HepG2 (cell line): ENCODE data around the gene ANKRD12. TPM values are rescaled to one million over a fixed set of nuclear protein-coding genes. Genes with fewer than 3 reads are reported as not detected.
A peak's percentile ranks its signal among the peaks of the same experiment; 100 is the strongest.

Experiments used
- IKZF1 ChIP-seq: fragments of 450-650 bp; IDR thresholded peaks from 2 replicates; pipeline ENCODE4 v1.7.1; 2016
- MYPOP ChIP-seq: sonication (generic); formaldehyde crosslinking; IDR thresholded peaks from 2 replicates; pipeline ENCODE4 v1.8.1; 2023; ENCODE audit warnings: mild to moderate bottlenecking, moderate library complexity, missing genetic modification reagents
- NR2F1 ChIP-seq, 2 experiments: fragments of 450-650 bp in 1 of 2; formaldehyde crosslinking in 1 of 2; IDR thresholded peaks; 2 replicates each; pipeline versions ENCODE4 v1.5.0 to v1.6.1; 2016 to 2020; ENCODE audit warnings: mild to moderate bottlenecking in 1 of 2, missing compliant biosample characterization in 1 of 2, missing genetic modification reagents in 1 of 2, moderate library complexity in 1 of 2
- NRL ChIP-seq: sonication (generic); formaldehyde crosslinking; IDR thresholded peaks from 2 replicates; pipeline ENCODE4 v1.5.0; 2020; ENCODE audit warnings: missing genetic modification reagents, mild to moderate bottlenecking, moderate library complexity, borderline replicate concordance
- PCBP1 ChIP-seq: fragments of 200-400 bp; formaldehyde crosslinking; IDR thresholded peaks from 2 replicates; pipeline ENCODE4 v1.6.1; 2017; ENCODE audit warnings: mild to moderate bottlenecking, low read depth, low read length, borderline replicate concordance
- SAP130 ChIP-seq: IDR thresholded peaks from 2 replicates; pipeline ENCODE4 v1.6.1; 2016; ENCODE audit warnings: low read depth
- TP53 ChIP-seq: sonication (generic); formaldehyde crosslinking; conservative IDR thresholded peaks from 2 replicates; pipeline ENCODE4 v1.4.0; 2020; ENCODE audit warnings: missing genetic modification reagents
- ZBTB7A ChIP-seq: sonication (generic); formaldehyde crosslinking; IDR thresholded peaks from 2 replicates; pipeline ENCODE4 v1.8.0; 2022; ENCODE audit warnings: mild to moderate bottlenecking, missing genetic modification reagents
- ZHX1 ChIP-seq: sonication (generic); formaldehyde crosslinking; IDR thresholded peaks from 2 replicates; pipeline ENCODE4 v1.8.1; 2022; ENCODE audit warnings: low read depth, mild to moderate bottlenecking, missing genetic modification reagents
- ZHX2 ChIP-seq, 2 experiments: sonication (generic) in 1 of 2; formaldehyde crosslinking in 1 of 2; IDR thresholded peaks; 2 replicates each; pipeline versions ENCODE4 v1.6.1 to v1.9.0; 2014 to 2022; ENCODE audit warnings: antibody characterized with exemption in 1 of 2, borderline replicate concordance in 1 of 2, inconsistent platforms in 1 of 2, low read depth in 1 of 2, missing genetic modification reagents in 1 of 2
- ZNF124 ChIP-seq: sonication (generic); formaldehyde crosslinking; IDR thresholded peaks from 2 replicates; pipeline ENCODE4 v1.4.0; 2020; ENCODE audit warnings: missing genetic modification reagents
- ZNF484 ChIP-seq: sonication (generic); formaldehyde crosslinking; IDR thresholded peaks from 2 replicates; pipeline ENCODE4 v1.5.1; 2020; ENCODE audit warnings: mild to moderate bottlenecking, low read depth, missing genetic modification reagents, borderline replicate concordance
- polyA plus RNA-seq, 8 experiments: library from polyadenylated mRNA; depleted of rRNA in 3 of 8; stranded (reverse) in 7 of 8; unstranded in 1 of 8; fragments of >200 nt; fragmentation: Illumina TruSeq in 4 of 8; extraction: Trizol in 4 of 8; gene quantifications; 2 replicates each; pipeline versions ENCODE4 v1.2.1 to v1.2.3, GENCODE V29; 2011 to 2016; ENCODE audit warnings: low read depth in 4 of 8, missing spikeins in 1 of 8, mixed read lengths in 1 of 8; ENCODE audit not compliant: insufficient read depth in 1 of 8
- total RNA-seq, 5 experiments: library from RNA; depleted of rRNA; stranded (reverse); fragments of >200 nt; fragmentation: Illumina TruSeq; extraction: Trizol; gene quantifications; 2 replicates each; pipeline ENCODE4 v1.2.3, GENCODE V29; 2016; ENCODE audit warnings: low read depth in 1 of 5
- TF ChIP-seq, protein P1 (sequence below): sonication (generic); formaldehyde crosslinking; IDR thresholded peaks from 2 replicates; pipeline ENCODE4 v1.5.1; 2020; ENCODE audit warnings: missing genetic modification reagents, mild to moderate bottlenecking, borderline replicate concordance
- TF ChIP-seq, protein P2 (sequence below): sonication (generic); formaldehyde crosslinking; IDR thresholded peaks from 2 replicates; pipeline ENCODE4 v1.4.0; 2020; ENCODE audit warnings: missing genetic modification reagents

Gene ANKRD12
- total and polyA plus RNA-seq, 2 of the 13 experiments (the other 11 are each of a cell fraction or from before 2014, with no cell fraction given), result 6.0 to 23.2 TPM

DNA sequence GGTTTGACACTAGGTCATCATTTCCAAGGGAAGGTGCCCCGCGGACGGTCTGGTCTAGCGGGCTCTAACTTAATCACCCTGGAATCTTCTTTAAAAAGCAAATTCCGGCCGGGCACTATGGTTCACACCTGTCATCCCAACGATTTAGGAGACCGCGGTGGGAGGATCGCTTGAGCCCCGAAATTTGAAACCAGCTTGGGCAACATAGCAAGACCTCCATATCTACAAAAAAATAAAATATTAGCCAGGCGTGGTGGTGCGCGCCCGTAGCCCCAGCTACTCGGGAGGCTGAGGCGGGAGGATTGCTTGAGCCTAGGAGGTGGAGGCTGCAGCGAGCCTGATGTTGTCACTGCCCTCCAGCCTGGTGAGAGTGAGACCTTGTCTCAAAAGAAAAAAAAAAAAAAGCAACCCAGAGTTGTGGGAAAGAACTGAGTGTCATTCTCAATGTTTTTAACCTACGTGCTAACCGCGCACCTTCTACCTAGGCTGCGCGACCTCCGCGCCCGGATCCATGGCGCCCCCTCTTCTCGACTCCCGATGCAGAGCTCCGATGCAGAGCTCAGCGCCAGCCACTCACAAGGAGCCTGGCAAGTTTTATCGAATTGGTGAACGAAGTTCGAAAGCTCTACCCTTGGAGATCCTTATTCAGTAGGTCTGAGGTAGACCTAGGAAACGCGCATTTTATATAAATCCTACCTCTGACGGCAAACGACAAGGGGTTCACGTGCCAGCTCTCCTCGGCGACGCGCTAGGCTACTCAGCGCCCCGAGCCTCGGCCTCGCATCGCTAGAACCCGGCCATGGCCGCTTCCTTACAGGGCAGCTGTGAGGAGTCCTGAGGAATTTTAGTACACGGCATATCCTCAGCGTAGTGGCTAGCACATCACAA is 197.1 kb downstream of the ANKRD12 start (continued):
- TF ChIP-seq, protein P1, sequence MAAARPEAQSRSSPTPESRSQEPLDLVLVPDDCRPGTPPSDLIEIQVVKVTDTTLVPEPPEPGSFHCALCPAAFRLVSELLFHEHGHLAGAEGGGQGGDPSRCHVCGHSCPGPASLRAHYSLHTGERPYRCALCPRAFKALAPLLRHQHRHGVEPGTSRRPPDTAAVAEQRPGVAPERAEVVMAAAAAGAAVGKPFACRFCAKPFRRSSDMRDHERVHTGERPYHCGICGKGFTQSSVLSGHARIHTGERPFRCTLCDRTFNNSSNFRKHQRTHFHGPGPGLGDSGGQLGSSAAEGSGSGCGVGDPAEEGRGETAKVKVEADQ (CRISPR knock-in tag), result no peak
- TF ChIP-seq PCBP1 (no peak), ZHX2 (IDR thresholded peaks at IDR 0.05; ENCODE audit: low read depth) (no peak), ZHX2 (CRISPR knock-in tag; IDR thresholded peaks at IDR 0.05; ENCODE audit: borderline replicate concordance) (no peak), NR2F1 (CRISPR knock-in tag; IDR thresholded peaks at IDR 0.05) (no peak), ZHX1 (CRISPR knock-in tag) (0 out of 2 replicates have a peak, but pooled peaks have one; percentile 16), ZNF484 (no peak), ZBTB7A (CRISPR knock-in tag) (peak; percentile 48; the same call in 1 of the 2 replicates), MYPOP (CRISPR knock-in tag) (peak; percentile 44; the same call in 1 of the 2 replicates), NRL (CRISPR knock-in tag) (no peak), TP53 (CRISPR knock-in tag) (no peak), ZNF124 (peak; percentile 29; the same call in 1 of the 2 replicates), SAP130 (CRISPR knock-in tag) (no peak; the same call in 1 of the 2 replicates), IKZF1 (no peak)
- TF ChIP-seq, protein P2, sequence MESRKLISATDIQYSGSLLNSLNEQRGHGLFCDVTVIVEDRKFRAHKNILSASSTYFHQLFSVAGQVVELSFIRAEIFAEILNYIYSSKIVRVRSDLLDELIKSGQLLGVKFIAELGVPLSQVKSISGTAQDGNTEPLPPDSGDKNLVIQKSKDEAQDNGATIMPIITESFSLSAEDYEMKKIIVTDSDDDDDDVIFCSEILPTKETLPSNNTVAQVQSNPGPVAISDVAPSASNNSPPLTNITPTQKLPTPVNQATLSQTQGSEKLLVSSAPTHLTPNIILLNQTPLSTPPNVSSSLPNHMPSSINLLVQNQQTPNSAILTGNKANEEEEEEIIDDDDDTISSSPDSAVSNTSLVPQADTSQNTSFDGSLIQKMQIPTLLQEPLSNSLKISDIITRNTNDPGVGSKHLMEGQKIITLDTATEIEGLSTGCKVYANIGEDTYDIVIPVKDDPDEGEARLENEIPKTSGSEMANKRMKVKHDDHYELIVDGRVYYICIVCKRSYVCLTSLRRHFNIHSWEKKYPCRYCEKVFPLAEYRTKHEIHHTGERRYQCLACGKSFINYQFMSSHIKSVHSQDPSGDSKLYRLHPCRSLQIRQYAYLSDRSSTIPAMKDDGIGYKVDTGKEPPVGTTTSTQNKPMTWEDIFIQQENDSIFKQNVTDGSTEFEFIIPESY, result no peak
